ENCODE results near the gene CYB561D2.
A peak's percentile ranks its signal among the peaks of the same experiment; 100 is the strongest.
"Not testable (repeated sequence)": the region's sequence is repeated elsewhere in the genome, so short reads cannot be mapped to it uniquely, and the experiment has no call there.

Gene CYB561D2

GRCh38 chr3:50350527-50351322, at the start of gene CYB561D2, which contains the start of gene NPRL2:
Gene CYB561D2, plus strand, starts transcription at chr3:50350862. Its CDS starts 572 bp downstream, at chr3:50351434.
Gene NPRL2, minus strand, starts transcription at chr3:50350775. Its CDS starts 123 bp downstream, at chr3:50350652.
- peak; percentile 97 to 99 for DNase-seq (ENCODE audit: low read depth in 2 of 2)

- no peak for DNase-seq (ENCODE audit: low read depth in 2 of 2)
These were observed 48.3 kb upstream of the CYB561D2 start for GRCh38 chr3:50302095-50303012.

- no peak for DNase-seq (ENCODE audit: low read depth in 2 of 2)
These were observed 47.4 kb upstream of the CYB561D2 start, which contains the start of gene HYAL1 for GRCh38 chr3:50303013-50303815. Gene HYAL1, minus strand, starts transcription at chr3:50303574. Its CDS starts 618 bp downstream, at chr3:50302956.

GRCh38 chr3:50304601-50305000, 46.1 kb upstream of the CYB561D2 start:
- no peak for DNase-seq (ENCODE audit: low read depth in 2 of 2)

GRCh38 chr3:50312041-50312440, 38.6 kb upstream of the CYB561D2 start:
- DNase-seq (ENCODE audit: low read depth in 2 of 2) = not testable (repeated sequence)

- no peak for DNase-seq (ENCODE audit: low read depth in 2 of 2)
These were observed 36.3 kb upstream of the CYB561D2 start for GRCh38 chr3:50314342-50314741.

GRCh38 chr3:50314816-50315215, 35.8 kb upstream of the CYB561D2 start:
- DNase-seq (ENCODE audit: low read depth in 2 of 2) = no peak

GRCh38 chr3:50316657-50317242, 33.9 kb upstream of the CYB561D2 start:
- DNase-seq (ENCODE audit: low read depth in 2 of 2) = peak in 1 of 2 donors; percentile 54

GRCh38 chr3:50317300-50317699, 33.4 kb upstream of the CYB561D2 start:
- DNase-seq (ENCODE audit: low read depth in 2 of 2) = no peak

- no peak for DNase-seq (ENCODE audit: low read depth in 2 of 2)
These were observed 32.5 kb upstream of the CYB561D2 start for GRCh38 chr3:50318163-50318562.

- DNase-seq (ENCODE audit: low read depth in 2 of 2) = no peak
These were observed 32.0 kb upstream of the CYB561D2 start for GRCh38 chr3:50318615-50319014.

GRCh38 chr3:50319181-50319893, 31.3 kb upstream of the CYB561D2 start:
- no peak for DNase-seq (ENCODE audit: low read depth in 2 of 2)

- DNase-seq (ENCODE audit: low read depth in 2 of 2) = no peak
These were observed 30.6 kb upstream of the CYB561D2 start for GRCh38 chr3:50319894-50320625.

GRCh38 chr3:50320853-50321335, 29.8 kb upstream of the CYB561D2 start:
- DNase-seq (ENCODE audit: low read depth in 2 of 2) = peak; percentile 54 to 63

GRCh38 chr3:50321336-50322114, 29.1 kb upstream of the CYB561D2 start:
- DNase-seq (ENCODE audit: low read depth in 2 of 2) = peak; percentile 68 to 75

- no peak for DNase-seq (ENCODE audit: low read depth in 2 of 2)
These were observed 28.6 kb upstream of the CYB561D2 start for GRCh38 chr3:50322115-50322385.

GRCh38 chr3:50322386-50323091, 28.1 kb upstream of the CYB561D2 start, which contains the start of gene HYAL2:
Gene HYAL2, minus strand, starts transcription at chr3:50322745. Its CDS starts 2,256 bp downstream, at chr3:50320489.
- DNase-seq (ENCODE audit: low read depth in 2 of 2) = no peak

GRCh38 chr3:50323092-50323600, 27.5 kb upstream of the CYB561D2 start:
- DNase-seq (ENCODE audit: low read depth in 2 of 2) = no peak

All from stimulated activated CD4-positive, alpha-beta T cell treated with anti-CD3 and anti-CD28 coated beads, Interleukin-1b, Interleukin-23, amount 100 ng/mL, for 4 hours (primary cell).